Endometrium (tissue), 2 donors: Measurements from ENCODE around the gene TGFBI.

ENCODE experiments used
- FAIRE-seq: peaks from 2 replicates; lab custom pipeline; 2012; peaks lifted over from hg19 to GRCh38; lab: Jason Lieb, UNC
- donor health status: control.
- donor health status: control.

Gene TGFBI

GRCh38 chr5:136028782-136029742, at the start of gene TGFBI:
Gene TGFBI, plus strand, starts transcription at chr5:136028988. Its CDS starts 68 bp downstream, at chr5:136029056.
- no peak for FAIRE-seq

- no peak for FAIRE-seq
Measured at GRCh38 chr5:135978993-135979392, 49.8 kb upstream of the TGFBI start.

- no peak for FAIRE-seq
Measured at GRCh38 chr5:135979510-135979909, 49.3 kb upstream of the TGFBI start.

- no peak for FAIRE-seq
Measured at GRCh38 chr5:135980620-135981019, 48.2 kb upstream of the TGFBI start.

GRCh38 chr5:135985951-135986350, 42.8 kb upstream of the TGFBI start:
- FAIRE-seq: no peak

GRCh38 chr5:135986401-135986800, 42.4 kb upstream of the TGFBI start:
- FAIRE-seq: no peak

- FAIRE-seq: no peak
Measured at GRCh38 chr5:135986891-135987401, 41.8 kb upstream of the TGFBI start.

GRCh38 chr5:135988546-135988945, 40.2 kb upstream of the TGFBI start:
- FAIRE-seq: no peak

GRCh38 chr5:135989686-135990085, 39.1 kb upstream of the TGFBI start:
- FAIRE-seq: no peak

- no peak for FAIRE-seq
Measured at GRCh38 chr5:135990528-135991255, 38.1 kb upstream of the TGFBI start.

GRCh38 chr5:135991429-135991828, 37.4 kb upstream of the TGFBI start:
- no peak for FAIRE-seq

GRCh38 chr5:135993335-135993879, 35.4 kb upstream of the TGFBI start:
- peak; percentile 53 for FAIRE-seq

GRCh38 chr5:135993880-135994636, 34.7 kb upstream of the TGFBI start:
- FAIRE-seq: peak; percentile 94

GRCh38 chr5:135995976-135996375, 32.8 kb upstream of the TGFBI start:
- FAIRE-seq: no peak

- FAIRE-seq: no peak
Measured at GRCh38 chr5:135996611-135997010, 32.2 kb upstream of the TGFBI start.

GRCh38 chr5:135997673-135998335, 31.0 kb upstream of the TGFBI start:
- no peak for FAIRE-seq

GRCh38 chr5:135998889-135999288, 29.9 kb upstream of the TGFBI start:
- FAIRE-seq: no peak

GRCh38 chr5:135999406-136000139, 29.2 kb upstream of the TGFBI start:
- no peak for FAIRE-seq

GRCh38 chr5:136000147-136000546, 28.6 kb upstream of the TGFBI start:
- no peak for FAIRE-seq

- no peak for FAIRE-seq
Measured at GRCh38 chr5:136000932-136001331, 27.9 kb upstream of the TGFBI start.
